B cell (primary cell): ENCODE data around the gene GAB3. TPM values are rescaled to one million over a fixed set of nuclear protein-coding genes. Genes with fewer than 3 reads are reported as not detected.

Experiments
- ATAC-seq: fragments of 200-7000 bp; cut with Tn5 transposase; one replicate; pipeline ENCODE4 v1.10.0; 2021; ENCODE audit warnings: low read depth, mild to moderate bottlenecking, moderate number of reproducible peaks, moderate library complexity
- CTCF ChIA-PET: fragments of 350-600 bp; sonication (Branson Sonifier 250); formaldehyde crosslinking; loops from one replicate; lab custom pipeline; 2021; ENCODE audit warnings: antibody characterized with exemption, inconsistent platforms; lab: Charles Lee
- POLR2A ChIA-PET: fragments of 350-600 bp; sonication (Branson Sonifier 250); formaldehyde crosslinking; loops from one replicate; lab custom pipeline; 2021; ENCODE audit warnings: antibody characterized with exemption; lab: Charles Lee
- DNase-seq: peaks from one replicate; pipeline ENCODE4 v3.0.0; 2013
- H2AFZ ChIP-seq: 2 replicates; pipeline ENCODE4 v1.6.1; 2012; ENCODE audit warnings: mild to moderate bottlenecking, low read depth, low read length; ENCODE audit not compliant: insufficient read depth, poor library complexity, severe bottlenecking
- H3K27ac ChIP-seq, 2 donors: 1 replicate in 1 of 2; 2 replicates in 1 of 2; pipeline ENCODE4 v1.5.1; 2012 to 2013; ENCODE audit warnings: low read length in 2 of 2, mild to moderate bottlenecking in 2 of 2, moderate library complexity in 1 of 2
- H3K27me3 ChIP-seq, 4 experiments: fragments of 200-600 bp in 1 of 4; sonication (generic) in 1 of 4; replicated peaks in 1 of 4; 1 replicate in 2 of 4; 2 replicates in 2 of 4; pipeline versions ENCODE4 v1.6.1 to v1.7.0; 2013 to 2016; ENCODE audit warnings: low read length in 3 of 4, mild to moderate bottlenecking in 2 of 4, mixed read lengths in 1 of 4, moderate library complexity in 1 of 4; ENCODE audit not compliant: insufficient read depth in 4 of 4, control insufficient read depth in 3 of 4; ENCODE audit errors: control extremely low read depth in 1 of 4
- H3K36me3 ChIP-seq, 2 experiments: replicated peaks in 1 of 2; 1 replicate in 1 of 2; 2 replicates in 1 of 2; pipeline versions ENCODE4 v1.6.1 to v1.7.1; 2013; ENCODE audit warnings: low read length in 1 of 2; ENCODE audit not compliant: insufficient read depth in 2 of 2, control insufficient read depth in 1 of 2; ENCODE audit errors: control extremely low read depth in 1 of 2, extremely low read depth in 1 of 2
- H3K4me1 ChIP-seq, 2 donors: fragments of 200-600 bp in 1 of 2; sonication (generic) in 1 of 2; 1 replicate in 1 of 2; 2 replicates in 1 of 2; pipeline versions ENCODE4 v1.5.1 to v1.6.1; 2013 to 2017; ENCODE audit warnings: low read length in 2 of 2; ENCODE audit not compliant: control insufficient read depth in 2 of 2, insufficient read depth in 2 of 2
- H3K4me2 ChIP-seq: replicated peaks from 2 replicates; pipeline ENCODE3; 2012; ENCODE audit warnings: mild to moderate bottlenecking, low read depth, low read length; ENCODE audit not compliant: poor library complexity, severe bottlenecking
- H3K4me3 ChIP-seq, 5 experiments: fragments of 200-600 bp in 1 of 5; sonication (generic) in 1 of 5; 1 replicate in 3 of 5; 2 replicates in 2 of 5; pipeline versions ENCODE4 v1.5.1 to v1.7.0; 2011 to 2016; ENCODE audit warnings: low read length in 4 of 5, mild to moderate bottlenecking in 4 of 5, low read depth in 2 of 5, control low read depth in 1 of 5, moderate library complexity in 1 of 5; ENCODE audit not compliant: insufficient read depth in 1 of 5; ENCODE audit errors: control extremely low read depth in 1 of 5, extremely low read depth in 1 of 5
- H3K79me2 ChIP-seq: fragments of 200-600 bp; sonication (generic); one replicate; pipeline ENCODE4 v1.6.0; 2016; ENCODE audit warnings: low read length; ENCODE audit not compliant: control insufficient read depth, insufficient read depth
- H3K9ac ChIP-seq: fragments of 200-600 bp; sonication (generic); 2 replicates; pipeline ENCODE4 v1.6.1; 2017; ENCODE audit warnings: mild to moderate bottlenecking, low read length, moderate library complexity
- H3K9me3 ChIP-seq, 3 donors: one replicate each; pipeline versions ENCODE4 v1.6.1 to v1.7.1; 2013; ENCODE audit warnings: low read length in 2 of 3; ENCODE audit not compliant: control insufficient read depth in 2 of 3, insufficient read depth in 1 of 3; ENCODE audit errors: control extremely low read depth in 1 of 3
- H4K20me1 ChIP-seq: 2 replicates; pipeline ENCODE4 v1.6.0; 2012; ENCODE audit warnings: mild to moderate bottlenecking, low read length; ENCODE audit not compliant: insufficient read depth, control insufficient read depth, poor library complexity, severe bottlenecking
- H3K27ac Mint-ChIP-seq: one replicate; pipeline ENCODE4 v1.8.0; 2021; ENCODE audit warnings: mixed read lengths
- H3K27me3 Mint-ChIP-seq: one replicate; pipeline ENCODE4 v1.8.0; 2021; ENCODE audit warnings: mixed read lengths
- H3K4me1 Mint-ChIP-seq: one replicate; pipeline ENCODE4 v1.8.0; 2021; ENCODE audit warnings: mixed read lengths
- H3K4me3 Mint-ChIP-seq: one replicate; pipeline ENCODE4 v1.8.0; 2021; ENCODE audit warnings: mixed read lengths
- H3K9me3 Mint-ChIP-seq: one replicate; pipeline ENCODE4 v1.8.0; 2022; ENCODE audit warnings: mixed read lengths; ENCODE audit not compliant: insufficient read depth
- CTCF ChIP-seq: fragments of 200-600 bp; IDR thresholded peaks from one replicate; pipeline ENCODE4 v1.8.0; 2022; ENCODE audit warnings: antibody characterized with exemption, mild to moderate bottlenecking
- EZH2 ChIP-seq: IDR thresholded peaks from 2 replicates; pipeline ENCODE4 v1.6.1; 2012; ENCODE audit warnings: borderline replicate concordance, low read depth, mild to moderate bottlenecking, moderate library complexity, low read length; ENCODE audit not compliant: insufficient read depth, poor library complexity, severe bottlenecking
- WGBS: methylation state at CpG from one replicate; pipeline ENCODE4 v1.1.5; 2013; ENCODE audit warnings: missing lambda C conversion rate; ENCODE audit not compliant: insufficient coverage; 5-methylcytosine and 5-hydroxymethylcytosine counted together
- intact Hi-C: fragments of 100-400 bp; cut with micrococcal nuclease; formaldehyde crosslinking; loops from one replicate; pipeline ENCODE4 v1.10.0; 2022
- polyA plus RNA-seq: library from polyadenylated mRNA; depleted of rRNA; stranded (reverse); fragments of >200 nt; gene quantifications from 2 replicates; pipeline ENCODE4 v1.2.3, GENCODE V29; 2012
- total RNA-seq, 2 donors: library from RNA; stranded (reverse); fragments of 120-200 nt in 1 of 2; gene quantifications; 1 replicate in 1 of 2; 2 replicates in 1 of 2; pipeline versions ENCODE4 v1.2.3 to v1.2.4, GENCODE V29; 2013 to 2022

The GAB3 gene
- total and polyA plus RNA-seq, 2 donors (not counting 1 experiment from before 2014, with no cell fraction given) = 13.2 to 16.5 TPM

GRCh38 chrX:154653048-154653401, 97.9 kb downstream of the GAB3 start:
- DNase-seq (no peak), ATAC-seq (no peak)
- Histone ChIP-seq H3K9ac (no peak overlapping the region), H3K4me1 (no peaks in the 10 kb centered on the region), H3K79me2 (no peaks in the 10 kb centered on the region), H3K4me2 (no peak overlapping the region), H3K27me3 (no peaks in the 10 kb centered on the region), H3K27ac (no peak overlapping the region), H3K9me3 (no peaks in the 10 kb centered on the region), H3K4me3 (no peak overlapping the region), H2AFZ (no peak overlapping the region), H3K36me3 (no peaks in the 10 kb centered on the region), H4K20me1 (no peaks in the 10 kb centered on the region)
- intact Hi-C loops = no loop called here
- Mint-ChIP-seq H3K4me1 (no peaks in the 10 kb centered on the region), H3K27me3 (no peaks in the 10 kb centered on the region), H3K4me3 (no peak overlapping the region), H3K9me3 (no peaks in the 10 kb centered on the region), H3K27ac (no peak overlapping the region)
- POLR2A ChIA-PET = no interaction called here
- 83% methylated on average over 2 of the region's 23 CpGs for WGBS
- no peak for TF ChIP-seq EZH2
- no peak for TF ChIP-seq CTCF
- CTCF ChIA-PET = no interaction called here

- ChIA-PET POLR2A (no interaction called here), CTCF (no interaction called here)
- Histone ChIP-seq H3K79me2 (no peaks in the 10 kb centered on the region), H3K4me2 (no peak overlapping the region), H3K36me3 (no peaks in the 10 kb centered on the region), H2AFZ (no peak overlapping the region), H3K9me3 (no peaks in the 10 kb centered on the region), H3K27me3 (no peaks in the 10 kb centered on the region), H3K27ac (no peak overlapping the region), H3K4me1 (no peaks in the 10 kb centered on the region), H3K4me3 (no peak overlapping the region), H4K20me1 (no peaks in the 10 kb centered on the region), H3K9ac (no peak overlapping the region)
- H3K4me3 Mint-ChIP-seq = no peak overlapping the region
- H3K27me3 Mint-ChIP-seq = no peaks in the 10 kb centered on the region
- no peaks in the 10 kb centered on the region for H3K4me1 Mint-ChIP-seq
- no peak for DNase-seq
- 91% methylated on average over 13 of the region's 30 CpGs for WGBS
- H3K9me3 Mint-ChIP-seq = no peaks in the 10 kb centered on the region
- H3K27ac Mint-ChIP-seq = no peak overlapping the region
- no peak for ATAC-seq
- intact Hi-C loops = no loop called here
- TF ChIP-seq CTCF (no peak), EZH2 (no peak)
Observed at GRCh38 chrX:154652311-154653047, 98.4 kb downstream of the GAB3 start.
